Measurements from ENCODE around the gene ELL2.
"Not testable (repeated sequence)": the region's sequence is repeated elsewhere in the genome, so short reads cannot be mapped to it uniquely, and the experiment has no call there.

The ELL2 gene

DNA sequence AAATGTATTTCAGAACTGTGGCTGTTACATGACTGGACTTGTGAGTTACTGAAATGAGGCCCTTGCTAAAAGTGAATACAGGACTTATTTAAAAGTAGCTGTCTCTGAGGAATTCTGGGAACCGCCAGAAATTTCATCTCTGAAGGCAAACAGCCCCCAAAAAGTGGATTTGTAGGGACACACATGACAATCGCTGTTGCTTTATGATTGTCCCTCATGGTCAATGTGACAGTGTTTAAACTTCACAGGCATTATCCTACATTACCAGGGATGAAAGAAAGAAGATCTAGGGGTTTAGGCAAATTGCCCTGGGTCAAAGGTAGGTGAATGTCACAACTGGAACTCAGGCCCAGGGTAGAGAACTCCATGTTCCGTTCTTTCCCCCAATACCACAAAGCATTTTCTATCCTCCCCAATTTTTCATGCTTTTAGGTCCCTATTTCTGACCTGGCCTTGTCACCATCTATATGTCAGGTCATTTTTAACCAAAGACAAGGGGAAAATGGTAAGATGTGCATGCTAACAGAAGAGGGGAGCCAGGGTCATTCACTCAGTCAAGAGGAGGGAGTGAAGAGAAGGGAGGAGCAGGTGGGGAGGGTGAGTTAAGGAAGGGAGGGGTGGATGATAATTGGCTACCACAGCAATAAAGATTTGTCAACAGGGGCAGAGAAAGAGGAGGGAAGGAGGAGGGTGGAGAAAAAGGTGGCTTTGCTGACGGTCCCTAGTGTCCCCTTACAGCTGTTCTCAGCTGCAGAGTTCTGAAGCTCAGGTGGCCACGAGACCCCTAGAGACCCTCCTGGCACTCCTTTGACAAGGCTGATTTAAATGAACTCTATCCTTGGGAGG, 81.3 kb downstream of the ELL2 start:
- no peak for DNase-seq (ENCODE audit: low read depth, low spot score)

DNA sequence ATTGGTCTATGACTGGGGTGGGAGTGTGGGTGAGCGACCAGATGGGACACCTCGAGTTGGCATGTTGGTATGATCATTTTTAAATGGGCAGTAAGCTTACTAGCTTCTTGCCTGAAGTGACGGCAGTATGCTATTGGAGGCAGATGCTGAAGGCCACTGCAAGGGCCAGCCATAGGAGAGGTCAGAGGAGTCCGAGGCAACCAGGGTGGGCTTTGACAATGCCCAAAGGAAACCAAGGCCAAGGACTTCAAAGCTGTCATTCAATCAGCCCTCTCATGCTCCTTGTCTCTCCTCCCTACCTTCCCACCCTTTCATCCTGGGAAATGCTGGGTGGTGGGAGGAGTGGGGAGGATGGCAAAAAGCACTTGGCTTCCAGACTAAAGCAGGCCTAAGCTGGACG, 82.0 kb downstream of the ELL2 start:
- DNase-seq (ENCODE audit: low read depth, low spot score), result no peak

DNA sequence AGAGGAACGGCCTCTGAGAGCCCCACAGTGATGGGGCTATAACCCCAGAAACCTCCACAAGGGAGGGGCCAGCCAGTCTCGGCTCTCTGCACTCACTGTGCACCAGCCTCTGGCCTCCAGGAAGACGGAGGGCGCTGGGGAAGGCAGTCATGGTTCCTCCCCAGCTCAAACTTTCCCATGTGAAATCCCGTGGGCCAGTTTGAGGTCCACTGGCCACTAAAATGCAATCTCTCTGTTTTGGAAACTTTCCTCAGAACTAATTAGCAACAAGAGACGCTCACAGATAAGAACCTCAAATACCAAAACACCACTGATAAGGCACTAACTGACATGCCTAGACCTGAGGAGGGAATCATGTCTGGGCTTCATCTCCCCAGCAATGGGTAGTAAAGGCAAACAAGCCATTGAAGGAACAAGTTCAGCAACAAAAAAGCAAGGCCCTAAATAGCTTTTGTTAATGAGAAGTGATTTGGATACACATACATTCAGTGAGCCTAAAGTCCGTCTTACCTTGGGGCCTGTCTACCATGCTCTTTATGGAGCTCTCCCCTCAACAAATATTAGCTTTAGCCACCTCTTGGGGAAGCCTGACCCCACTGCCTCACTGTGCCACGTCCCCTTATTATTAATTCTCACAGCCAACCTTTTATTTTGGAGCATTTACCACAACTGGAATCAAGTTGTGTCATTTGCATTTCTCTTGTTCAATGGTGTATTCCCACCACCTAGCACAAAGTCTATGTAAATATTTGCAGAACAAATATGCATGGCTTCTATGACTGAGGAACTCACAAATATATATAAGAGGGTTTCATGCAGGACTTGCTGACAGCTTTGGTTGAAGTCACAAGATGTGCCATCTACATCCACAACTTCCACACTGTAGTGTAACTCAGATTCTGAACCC, 83.0 kb downstream of the ELL2 start:
- no peak for DNase-seq (ENCODE audit: low read depth, low spot score)

DNA sequence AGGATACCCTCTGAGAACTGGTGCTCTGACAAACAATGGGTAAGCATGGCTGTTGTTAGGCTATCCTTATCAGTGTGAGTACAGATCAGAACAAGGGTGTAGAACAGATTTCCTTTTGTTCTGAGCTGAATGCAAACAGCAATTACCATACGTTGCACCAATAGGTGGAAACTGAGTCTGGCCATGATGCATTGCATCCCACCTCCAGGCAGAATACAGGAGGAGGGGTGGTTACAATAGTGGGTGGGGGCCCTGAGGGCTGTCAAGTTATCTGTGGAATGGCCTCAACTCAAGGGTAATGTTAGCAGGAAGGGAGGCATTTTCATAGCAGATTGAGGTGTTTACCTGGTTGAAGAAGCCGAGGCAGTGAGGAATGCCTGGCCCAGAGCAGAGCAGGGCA, 84.9 kb downstream of the ELL2 start:
- DNase-seq (ENCODE audit: low read depth, low spot score), result no peak

DNA sequence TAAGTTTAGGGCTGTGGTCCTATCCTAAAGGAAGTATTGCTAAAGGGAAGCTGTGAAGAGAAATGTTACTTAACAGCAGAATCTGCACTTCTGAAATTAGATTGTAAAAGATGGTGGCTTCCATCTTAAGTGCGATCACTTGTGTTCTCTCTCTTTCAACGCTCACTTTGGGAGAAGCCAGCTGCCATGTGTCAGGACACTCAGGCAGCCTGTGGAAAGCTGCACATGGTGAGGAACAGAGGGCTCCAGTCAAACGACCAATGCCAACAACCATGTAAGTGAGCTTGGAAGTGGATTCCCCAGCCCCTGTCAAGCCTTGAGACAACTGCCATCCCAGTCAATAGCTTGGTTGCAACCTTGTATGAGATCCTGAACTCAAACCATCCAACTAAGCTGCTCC, 87.4 kb downstream of the ELL2 start:
- no peak for DNase-seq (ENCODE audit: low read depth, low spot score)

DNA sequence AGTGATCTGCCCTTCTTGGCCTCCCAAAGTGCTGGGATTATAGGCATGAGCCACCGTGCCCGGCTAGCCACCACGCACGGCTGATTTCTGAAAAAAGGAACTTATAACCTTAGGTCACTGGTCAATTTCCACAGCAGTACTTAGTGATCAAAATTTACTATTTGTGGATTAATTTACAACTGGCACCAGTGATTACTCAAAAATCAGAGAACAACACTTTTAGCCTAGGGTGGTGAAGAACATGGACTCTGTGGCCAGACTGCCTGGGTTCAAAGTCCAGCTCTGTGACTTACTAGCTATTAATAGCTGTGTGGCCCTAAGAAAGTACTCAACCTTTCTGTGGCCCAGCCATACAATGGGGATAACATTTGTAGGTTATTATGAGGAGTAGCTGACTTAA, 88.3 kb downstream of the ELL2 start:
- DNase-seq (ENCODE audit: low read depth, low spot score), result no peak

DNA sequence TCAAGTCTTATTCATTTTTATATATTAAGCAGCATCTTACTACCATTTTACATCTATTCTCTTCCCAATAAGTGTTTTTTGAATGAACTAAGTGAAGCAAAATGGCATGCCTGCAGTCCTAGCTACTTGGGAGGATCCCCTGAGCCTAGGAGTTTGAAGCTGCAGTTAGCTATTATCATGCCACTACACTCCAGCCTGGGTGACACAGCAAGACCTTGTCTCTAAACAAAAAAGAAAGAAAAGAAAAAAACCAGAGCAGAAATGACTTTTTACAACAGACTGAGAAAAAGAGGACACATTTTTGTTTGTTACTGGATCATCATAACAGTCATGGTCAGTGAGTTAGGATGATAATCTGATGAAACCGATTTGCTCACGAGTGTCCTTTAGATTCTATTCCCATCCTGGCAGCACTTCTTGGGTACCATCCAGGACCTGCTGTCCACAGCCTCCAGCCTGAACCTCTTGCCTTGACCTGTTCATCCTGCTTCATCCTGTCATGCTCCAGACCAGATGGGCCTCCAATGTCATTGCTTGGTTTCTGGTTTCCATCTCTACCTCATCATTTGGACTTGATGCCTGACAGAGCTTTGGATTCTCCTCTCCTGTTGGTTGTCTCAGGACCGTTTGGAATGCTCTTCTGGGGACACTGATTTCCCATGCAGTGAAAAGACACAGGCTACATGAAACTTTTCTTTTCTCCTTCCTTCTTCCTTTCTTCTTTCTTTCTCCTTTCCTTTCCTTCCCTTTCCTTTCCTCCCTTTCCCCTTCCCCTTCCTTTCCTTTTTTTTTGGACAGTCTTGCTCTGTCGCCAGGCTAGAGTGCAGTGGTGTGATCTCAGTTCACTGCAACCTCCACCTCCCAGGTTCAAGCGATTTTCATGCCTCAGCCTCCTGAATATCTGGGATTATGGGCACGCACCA, 89.0 kb downstream of the ELL2 start:
- no peak for DNase-seq (ENCODE audit: low read depth, low spot score)

DNA sequence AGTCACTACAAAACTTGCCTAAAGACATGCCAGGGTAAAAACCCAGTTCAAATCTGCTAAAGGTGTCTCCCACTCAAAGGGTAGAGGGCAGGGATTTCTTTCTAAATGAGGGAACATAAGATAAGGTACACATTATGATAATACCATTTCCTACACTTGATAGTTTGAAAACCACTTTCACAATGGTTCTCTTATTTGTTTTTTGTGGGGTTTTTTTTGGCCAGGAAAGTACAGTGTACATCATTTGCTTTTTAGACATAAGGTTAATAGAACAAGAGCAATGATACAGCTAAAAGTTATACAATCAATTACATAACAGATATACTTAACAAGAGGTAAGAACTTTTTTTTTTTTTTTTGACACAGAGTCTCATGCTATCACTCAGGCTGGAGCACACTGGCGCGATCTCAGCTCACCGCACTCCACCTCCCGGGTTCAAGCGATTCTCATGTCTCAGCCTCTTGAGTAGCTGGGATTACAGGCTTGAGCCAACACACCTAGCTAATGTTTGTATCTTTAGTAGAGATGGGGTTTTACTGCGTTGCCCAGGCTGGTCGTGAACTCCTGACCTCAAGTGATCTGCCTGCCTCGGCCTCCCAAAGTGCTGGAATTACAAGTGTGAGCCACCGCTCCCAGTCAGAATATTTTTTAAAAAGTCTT, 90.4 kb downstream of the ELL2 start:
- no peak for DNase-seq (ENCODE audit: low read depth, low spot score)

DNA sequence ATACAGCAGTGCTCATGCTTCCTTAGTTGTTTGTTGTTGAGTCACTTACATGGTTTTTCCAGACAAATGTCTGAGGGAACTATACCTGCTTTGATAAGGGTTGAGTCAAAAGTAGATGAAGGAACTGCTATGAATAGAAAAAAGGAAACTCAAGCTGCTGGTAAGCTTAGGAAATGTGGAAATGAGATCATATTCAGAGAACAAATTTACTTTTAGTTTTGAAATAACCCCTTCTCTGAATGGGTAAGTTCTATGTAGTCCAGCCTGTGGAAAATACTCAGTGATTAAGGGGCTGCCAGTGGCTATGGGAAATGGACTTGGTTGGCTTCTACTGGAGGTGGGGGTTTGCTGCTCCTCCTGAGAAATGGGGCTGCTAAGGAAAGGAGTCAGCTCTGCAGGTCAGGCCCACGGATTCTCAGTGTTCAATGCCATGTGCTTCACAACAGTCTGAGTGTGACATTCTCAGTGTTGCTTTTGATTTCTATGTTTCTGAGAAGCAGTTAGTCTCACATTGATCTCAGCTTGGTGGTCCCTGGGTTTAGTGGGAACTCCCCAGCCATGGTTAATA, 91.5 kb downstream of the ELL2 start:
- DNase-seq (ENCODE audit: low read depth, low spot score), result no peak

DNA sequence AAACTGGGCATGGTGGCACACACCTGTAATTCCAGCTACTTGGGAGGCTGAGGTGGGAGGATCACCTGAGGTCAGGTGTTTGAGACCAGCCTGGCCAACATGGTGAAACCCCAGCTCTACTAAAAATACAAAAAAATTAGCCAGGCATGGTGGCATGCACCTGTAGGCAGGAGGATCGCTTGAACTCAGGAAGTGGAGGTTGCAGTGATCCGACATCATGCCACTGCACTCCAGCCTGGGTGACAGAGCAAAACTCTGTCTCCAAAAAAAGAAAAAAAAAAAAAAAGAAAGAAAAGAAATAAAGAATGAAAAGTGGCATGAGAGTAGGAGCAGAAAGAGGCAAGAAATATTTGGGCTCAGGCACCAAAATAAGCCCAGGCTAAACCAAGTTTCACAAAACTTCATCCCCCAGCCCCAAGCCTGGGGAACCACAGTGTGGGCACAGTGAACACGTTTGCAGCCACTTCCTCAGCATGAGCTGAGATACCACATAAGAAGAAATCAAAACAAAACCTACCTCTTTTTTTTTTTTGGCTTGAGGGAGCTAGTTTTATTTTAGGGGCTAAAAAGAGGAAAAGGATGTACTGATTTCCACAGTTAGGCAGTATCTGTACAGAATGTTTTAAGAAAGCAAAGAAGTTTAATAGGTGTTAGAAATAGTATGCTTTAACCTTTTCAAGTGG, 92.3 kb downstream of the ELL2 start:
- DNase-seq (ENCODE audit: low read depth, low spot score), result not testable (repeated sequence)

DNA sequence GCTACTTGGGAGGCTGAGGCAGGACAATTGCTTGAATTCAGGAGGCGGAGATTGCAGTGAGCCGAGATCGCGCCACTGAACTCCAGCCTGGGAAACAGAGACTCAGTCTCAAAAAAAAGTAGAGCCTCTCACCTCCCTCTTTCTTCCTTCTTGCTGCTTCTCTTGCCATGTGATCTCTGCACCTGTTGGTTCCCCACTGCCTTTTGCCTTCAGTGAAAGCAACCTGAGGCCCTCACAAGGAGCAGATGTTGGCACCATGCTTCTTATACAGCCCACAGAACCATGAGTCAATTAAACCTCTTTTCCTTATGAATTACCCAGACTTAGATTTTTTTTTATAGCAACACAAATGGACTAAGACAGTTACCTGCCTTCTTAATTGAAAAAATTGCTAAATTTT, 93.5 kb downstream of the ELL2 start:
- no peak for DNase-seq (ENCODE audit: low read depth, low spot score)

DNA sequence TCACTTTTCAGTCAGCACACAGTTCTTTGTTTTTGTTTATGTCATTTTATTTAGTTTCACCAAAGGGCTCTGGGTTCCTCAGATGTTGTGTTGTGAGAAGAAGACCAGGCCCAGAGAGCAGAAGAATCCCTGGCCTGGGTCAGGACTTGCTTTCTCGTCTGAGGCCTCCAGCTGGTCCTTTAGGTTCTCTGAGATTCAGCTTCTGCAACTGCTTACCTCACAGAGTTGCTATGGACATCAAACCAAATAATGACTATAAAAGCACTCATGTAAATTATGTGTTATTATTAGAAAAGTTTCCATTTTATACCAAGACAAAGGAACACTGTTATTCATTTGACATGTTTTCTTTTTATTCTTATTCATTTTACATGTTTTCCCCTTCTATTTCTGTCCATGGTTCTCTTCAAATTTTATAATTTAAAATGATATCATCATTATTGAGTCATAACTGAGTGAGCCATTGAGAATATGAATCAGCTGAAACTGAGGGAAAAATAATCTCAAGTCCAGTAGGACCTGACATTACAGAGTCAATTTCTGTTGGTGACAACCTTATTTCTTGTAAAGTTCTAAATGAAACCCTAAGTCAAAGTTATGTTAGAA, 95.1 kb downstream of the ELL2 start:
- DNase-seq (ENCODE audit: low read depth, low spot score), result no peak

DNA sequence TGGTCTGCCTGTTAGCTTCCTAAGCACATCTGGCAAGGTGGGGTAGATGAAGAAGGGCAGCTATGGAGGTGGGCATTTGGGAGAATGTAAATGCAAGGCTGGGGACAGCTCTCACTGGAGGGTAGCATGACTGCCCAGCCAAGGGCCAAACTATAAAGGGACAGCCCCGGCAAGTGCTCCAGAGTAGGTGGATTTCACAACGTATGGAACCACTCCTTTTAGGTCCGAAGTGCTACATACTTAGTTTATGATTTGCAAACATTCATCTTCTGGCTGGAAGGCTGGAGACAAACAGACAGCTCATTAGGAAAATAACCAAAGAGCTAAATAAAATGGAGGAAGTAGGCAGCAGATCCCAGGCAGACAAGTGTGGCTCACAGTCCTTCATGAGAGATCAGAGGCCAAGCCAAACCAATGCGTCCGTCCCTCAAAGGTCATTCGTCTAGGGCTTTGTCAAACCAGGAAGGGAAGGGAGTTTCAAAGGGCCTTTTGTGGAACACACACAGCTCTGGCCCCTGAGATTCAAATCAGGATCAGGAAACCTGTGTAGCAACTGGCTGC, 96.6 kb downstream of the ELL2 start:
- DNase-seq (ENCODE audit: low read depth, low spot score), result no peak

DNA sequence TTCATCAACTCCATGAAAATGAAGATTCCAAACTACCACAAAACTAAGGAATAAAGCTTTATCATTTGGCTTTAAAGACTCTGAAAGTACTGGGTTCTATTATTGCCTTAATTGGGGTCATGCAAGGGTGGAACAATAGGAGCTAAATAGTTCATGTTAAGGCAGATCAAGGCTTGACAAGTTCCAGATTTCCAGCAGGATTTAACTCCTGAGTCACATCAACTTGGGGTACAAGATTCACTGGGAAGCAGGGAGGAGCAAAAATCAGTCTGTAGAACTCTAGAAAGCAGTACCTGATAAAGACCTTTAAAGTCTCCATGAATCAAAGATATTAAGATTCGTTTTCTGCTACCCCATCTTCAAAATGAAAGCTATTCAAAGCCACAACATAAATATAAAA, 97.2 kb downstream of the ELL2 start:
- no peak for DNase-seq (ENCODE audit: low read depth, low spot score)

DNA sequence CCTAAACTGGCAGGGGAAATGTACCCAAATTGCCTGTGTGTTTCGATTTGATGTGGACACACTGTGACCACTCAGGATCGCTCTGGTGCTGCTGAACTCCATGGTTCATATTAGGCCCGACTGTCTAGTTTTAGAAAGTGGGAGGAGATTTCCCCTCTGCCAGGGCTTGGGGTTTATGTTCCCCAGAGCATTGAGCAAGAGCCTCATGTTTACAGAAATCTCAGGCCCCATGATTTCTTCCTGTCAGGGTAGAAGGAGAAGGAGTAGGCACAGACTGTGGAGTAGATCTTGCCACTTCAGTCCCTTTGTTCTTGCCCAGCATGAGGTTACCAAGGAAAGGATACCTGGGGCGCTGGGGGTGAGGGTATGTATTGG, 98.3 kb downstream of the ELL2 start:
- no peak for DNase-seq (ENCODE audit: low read depth, low spot score)

DNA sequence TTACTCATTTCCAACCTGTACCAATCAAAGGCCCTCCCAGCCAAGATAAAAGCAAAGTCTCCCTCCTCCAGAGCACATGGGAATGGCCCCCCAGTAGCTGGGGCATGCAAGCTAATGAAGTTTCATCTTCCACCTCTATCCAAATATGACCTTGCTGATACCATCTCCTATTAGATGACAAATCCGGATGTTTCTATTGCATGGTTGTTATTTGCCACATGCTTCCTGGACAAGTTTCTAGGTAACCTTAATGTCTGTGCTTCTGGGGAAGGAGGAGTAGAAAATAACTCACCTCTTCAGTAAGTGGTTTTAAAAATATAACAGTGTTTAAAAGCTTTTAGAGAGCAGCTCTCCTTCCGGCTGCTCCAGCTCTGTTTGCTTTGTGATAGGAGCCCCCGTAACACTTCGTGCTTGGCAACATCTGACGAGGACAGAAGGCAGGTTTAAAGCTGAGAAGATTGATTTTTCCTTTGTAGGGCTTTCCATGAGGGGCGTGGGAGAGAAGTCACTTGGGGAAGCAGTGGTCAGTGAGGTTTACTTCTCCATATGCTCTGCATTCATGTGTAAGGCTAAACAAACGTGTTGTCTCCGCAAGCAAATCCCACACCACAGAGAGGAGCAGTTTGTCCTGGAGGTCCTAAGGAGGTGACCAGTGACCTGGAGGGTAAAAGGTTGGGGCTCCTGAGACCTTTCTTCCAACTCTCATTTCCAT, 98.8 kb downstream of the ELL2 start:
- DNase-seq (ENCODE audit: low read depth, low spot score), result no peak

DNA sequence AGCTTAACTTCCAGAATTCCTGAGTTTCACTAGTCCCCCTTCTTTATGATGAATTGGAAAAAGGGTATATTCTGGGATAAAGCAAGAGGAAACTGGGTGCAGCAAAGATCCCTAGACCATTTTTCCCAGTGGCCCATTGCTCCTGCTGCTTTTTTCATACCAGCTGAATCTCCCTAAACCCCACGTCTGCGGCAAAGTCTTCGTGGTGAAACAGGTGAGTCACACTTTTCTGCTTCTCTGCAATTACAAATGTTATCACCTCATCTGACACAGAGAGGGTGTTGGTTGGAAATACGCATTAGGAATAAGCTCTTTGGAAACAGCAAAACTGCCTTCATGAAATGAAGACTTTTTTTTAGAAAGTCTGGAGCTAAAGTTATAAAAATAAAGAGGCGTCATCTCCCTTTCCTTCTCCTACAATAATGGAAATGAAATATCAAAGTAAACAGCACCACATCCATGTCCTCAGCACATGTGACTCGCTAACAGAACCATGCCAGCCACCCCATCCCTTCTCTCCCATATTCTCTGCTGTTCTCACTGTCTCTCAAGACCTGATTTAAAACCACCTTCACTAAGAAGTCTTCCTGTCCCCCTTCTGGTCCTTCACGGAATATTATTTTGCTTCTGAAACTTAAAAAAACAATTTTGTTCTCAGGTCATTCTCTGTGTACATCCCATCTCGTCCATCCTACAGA, 99.6 kb downstream of the ELL2 start:
- DNase-seq (ENCODE audit: low read depth, low spot score), result no peak

DNA sequence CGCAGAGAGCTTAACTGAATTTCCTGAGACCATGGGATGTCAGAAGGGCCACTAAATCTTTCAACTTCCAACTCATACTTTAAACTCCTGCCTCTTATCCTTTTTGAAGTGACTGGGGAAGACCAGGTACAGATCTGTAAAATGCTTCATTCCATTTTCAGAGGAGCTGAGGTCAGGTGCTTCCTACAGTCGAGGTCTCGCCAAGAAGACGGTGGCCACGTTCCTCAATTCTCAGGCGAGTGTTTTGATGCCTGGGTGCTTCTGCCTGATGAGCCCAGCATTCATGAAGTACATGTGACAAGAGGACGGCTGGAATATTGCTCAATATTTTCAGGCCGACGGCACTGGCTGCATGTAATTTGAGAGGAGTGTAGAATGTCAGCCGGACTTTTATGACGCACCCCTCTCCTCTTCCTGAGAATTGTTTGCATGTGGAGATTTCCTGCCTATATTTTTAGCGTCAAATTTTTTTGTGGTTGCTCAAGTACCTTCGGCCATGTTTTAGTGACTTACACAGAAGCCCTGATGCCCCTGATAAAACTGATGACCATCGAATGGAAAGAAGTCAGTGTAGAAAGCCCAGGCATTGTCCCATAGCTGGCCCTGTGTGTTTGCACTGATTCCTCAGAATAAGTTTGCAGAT, 100.3 kb downstream of the ELL2 start:
- DNase-seq (ENCODE audit: low read depth, low spot score), result no peak

Measured in iPS DF 19.7 (cell line).